Measurements from ENCODE around the gene BPIFB1. TPM values are rescaled to one million over a fixed set of nuclear protein-coding genes. Genes with fewer than 3 reads are reported as not detected.

The BPIFB1 gene
- total RNA-seq, 1 experiment from 2014 or later = 0.10 TPM

- TF ChIP-seq REST (IDR thresholded peaks at IDR 0.05; ENCODE audit: insufficient read depth in 1 of 2, low read depth in 2 of 2, low read length in 1 of 2) = no peak
- no peak for TF ChIP-seq POLR2AphosphoS5 (IDR thresholded peaks at IDR 0.05; ENCODE audit: low read depth, low read length)
- no peak for TF ChIP-seq TCF7L2 (IDR thresholded peaks at IDR 0.05; ENCODE audit: low read depth, low read length)
- Histone ChIP-seq H3K27ac (ENCODE audit: low read length) (no peak overlapping the region; the same call in 1 of the 2 replicates), H3K9me3 (ENCODE audit: control insufficient read depth, insufficient read depth, low read depth, low read length) (no peaks in the 10 kb centered on the region), H3K36me3 (ENCODE audit: control insufficient read depth, insufficient read depth, low read length) (no peaks in the 10 kb centered on the region), H3K4me3 (ENCODE audit: low read depth in 2 of 2, low read length in 2 of 2) (no peak overlapping the region), H3K4me1 (ENCODE audit: control insufficient read depth, insufficient read depth, low read length) (no peaks in the 10 kb centered on the region), H3K27me3 (ENCODE audit: control insufficient read depth, insufficient read depth, low read length) (no peaks in the 10 kb centered on the region)
- DNase-seq (ENCODE audit: low read depth, low spot score) (no peak), ATAC-seq (no peak)
- intact Hi-C loops (cut with micrococcal nuclease; ENCODE audit: unreplicated experiment) = no loop called here
- ChIA-PET POLR2A (no interaction called here), CTCF (no interaction called here)
- BruUV-seq (replicated peaks) = no TSS peak
- in situ Hi-C loops (cut with HindIII; ENCODE audit: low pct_unique_long_range_greater_than_20kb, low sequenced_read_pairs) = no loop called here
Observed at GRCh38 chr20:33338467-33339258, 55.6 kb downstream of the BPIFB1 start.

- CTCF ChIA-PET = no interaction called here
- no peak for ATAC-seq
- Histone ChIP-seq H3K4me1 (ENCODE audit: control insufficient read depth, insufficient read depth, low read length) (no peaks in the 10 kb centered on the region), H3K9me3 (ENCODE audit: control insufficient read depth, insufficient read depth, low read depth, low read length) (no peaks in the 10 kb centered on the region), H3K27me3 (ENCODE audit: control insufficient read depth, insufficient read depth, low read length) (no peaks in the 10 kb centered on the region), H3K27ac (ENCODE audit: low read length) (no peak overlapping the region), H3K4me3 (ENCODE audit: low read depth in 2 of 2, low read length in 2 of 2) (no peak overlapping the region), H3K36me3 (ENCODE audit: control insufficient read depth, insufficient read depth, low read length) (no peaks in the 10 kb centered on the region)
- no peak for DNase-seq (ENCODE audit: low read depth, low spot score)
- in situ Hi-C loops (cut with HindIII; ENCODE audit: low pct_unique_long_range_greater_than_20kb, low sequenced_read_pairs) = no loop called here
- no peak for TF ChIP-seq SIN3A (IDR thresholded peaks at IDR 0.05; ENCODE audit: borderline replicate concordance, insufficient read depth, low read depth, low read length)
- no peak for TF ChIP-seq CTCF (IDR thresholded peaks at IDR 0.05)
- no peak for TF ChIP-seq REST (IDR thresholded peaks at IDR 0.05; ENCODE audit: insufficient read depth in 1 of 2, low read depth in 2 of 2, low read length in 1 of 2)
- TF ChIP-seq TCF7L2 (IDR thresholded peaks at IDR 0.05; ENCODE audit: low read depth, low read length) = no peak
- no peak for TF ChIP-seq POLR2AphosphoS5 (IDR thresholded peaks at IDR 0.05; ENCODE audit: low read depth, low read length)
- BruUV-seq (replicated peaks) = no TSS peak
- intact Hi-C loops (cut with micrococcal nuclease; ENCODE audit: unreplicated experiment) = no loop called here
- POLR2A ChIA-PET = no interaction called here
Observed at GRCh38 chr20:33339515-33340058, 56.6 kb downstream of the BPIFB1 start.
